GM18502 (cell line): ENCODE data around the gene NELL2.
"Not testable (repeated sequence)": the region's sequence is repeated elsewhere in the genome, so short reads cannot be mapped to it uniquely, and the experiment has no call there.

Experiments
- ATAC-seq: cut with Tn5 transposase; IDR thresholded peaks from one replicate; pipeline ENCODE4 v1.9.1; 2021; ENCODE audit warnings: mild to moderate bottlenecking; ENCODE audit not compliant: unreplicated experiment, poor library complexity

NELL2 gene

DNA sequence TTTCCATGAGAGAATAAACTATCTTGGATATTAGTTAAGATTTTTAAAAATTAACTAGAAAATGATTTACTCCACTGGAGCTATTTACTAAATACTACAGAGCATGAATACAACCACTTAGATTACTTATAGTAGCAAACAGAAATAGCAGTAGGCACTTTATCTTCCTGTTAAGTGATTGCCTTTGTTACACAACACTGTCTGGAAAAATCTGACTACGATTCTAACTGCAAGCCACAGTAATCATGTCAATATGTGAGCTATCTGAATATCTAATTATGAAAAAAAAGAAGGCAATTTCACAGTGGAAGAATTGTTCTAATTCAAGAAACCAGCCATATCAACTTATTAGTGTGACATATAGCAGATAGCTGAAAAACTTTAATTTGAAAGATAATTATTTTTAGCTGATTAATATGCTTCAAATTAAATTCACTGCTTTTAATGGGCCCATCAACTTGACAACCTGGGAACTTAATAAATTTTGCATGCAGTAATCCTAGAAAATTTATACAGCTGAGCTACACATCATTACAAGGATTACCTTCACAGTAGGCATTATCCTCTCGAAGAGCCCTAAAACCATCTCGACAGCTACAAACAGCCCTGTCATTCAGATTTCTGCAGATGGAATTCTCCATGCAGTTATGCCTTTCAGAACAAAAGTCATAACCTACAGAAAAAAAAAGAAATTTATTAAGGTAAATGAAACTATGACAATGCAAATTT lies 172.8 kb downstream of the NELL2 start:
- ATAC-seq = no peak

DNA sequence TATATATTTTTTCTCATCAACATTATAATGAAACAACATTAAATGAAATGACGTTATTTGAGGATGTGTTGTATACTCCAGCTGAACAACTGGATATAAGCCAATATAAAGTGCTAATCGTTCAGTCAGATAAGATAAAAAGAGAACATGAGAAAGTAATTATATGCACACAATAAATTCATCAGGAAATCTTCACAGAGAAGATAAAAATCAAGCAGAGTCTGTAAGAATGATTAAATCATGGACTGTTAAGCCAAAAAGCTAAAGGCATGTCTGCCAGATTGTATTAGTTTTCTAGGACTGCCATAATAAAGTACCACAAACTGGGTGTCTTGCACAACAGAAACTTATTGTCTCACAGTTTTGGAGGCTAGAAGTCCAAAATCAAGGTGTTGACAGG lies 178.6 kb downstream of the NELL2 start:
- ATAC-seq = no peak

DNA sequence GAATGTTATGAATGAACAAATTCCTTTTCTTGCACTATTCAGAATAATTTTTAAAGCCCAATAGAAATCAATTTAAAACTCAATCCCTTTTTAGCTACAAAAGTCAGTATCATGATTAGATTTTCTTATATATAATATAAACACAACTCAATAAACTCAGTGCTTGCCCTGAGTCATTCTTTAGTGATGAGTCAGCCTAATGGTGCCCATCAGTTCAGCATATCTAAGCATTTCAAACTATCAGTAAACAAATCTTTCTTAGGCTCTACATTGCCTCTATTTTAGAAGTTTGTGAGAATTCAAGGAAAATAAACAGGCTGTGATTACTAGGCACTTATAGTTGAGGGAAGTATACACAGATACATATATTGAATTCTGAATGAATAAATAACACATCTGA lies 179.6 kb downstream of the NELL2 start:
- no peak for ATAC-seq

DNA sequence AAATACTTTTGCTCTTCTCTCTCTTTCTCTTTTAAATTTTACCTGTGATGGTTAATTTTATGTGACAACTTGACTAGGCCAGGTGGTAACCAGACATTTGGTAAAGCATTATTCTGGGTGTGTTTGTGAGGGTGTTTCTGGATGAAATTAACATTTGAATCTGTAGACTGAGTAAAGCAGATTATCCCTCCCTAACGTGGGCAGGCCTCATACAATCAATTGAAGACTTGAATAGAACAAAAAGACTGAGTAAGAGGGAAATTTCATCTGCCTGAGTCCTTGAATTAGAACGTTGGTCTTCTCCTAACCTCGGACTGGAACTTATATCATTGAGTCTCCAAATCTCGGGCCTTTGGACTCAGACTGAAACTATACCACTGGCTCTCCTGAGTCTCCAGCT lies 182.1 kb downstream of the NELL2 start:
- ATAC-seq = no peak

DNA sequence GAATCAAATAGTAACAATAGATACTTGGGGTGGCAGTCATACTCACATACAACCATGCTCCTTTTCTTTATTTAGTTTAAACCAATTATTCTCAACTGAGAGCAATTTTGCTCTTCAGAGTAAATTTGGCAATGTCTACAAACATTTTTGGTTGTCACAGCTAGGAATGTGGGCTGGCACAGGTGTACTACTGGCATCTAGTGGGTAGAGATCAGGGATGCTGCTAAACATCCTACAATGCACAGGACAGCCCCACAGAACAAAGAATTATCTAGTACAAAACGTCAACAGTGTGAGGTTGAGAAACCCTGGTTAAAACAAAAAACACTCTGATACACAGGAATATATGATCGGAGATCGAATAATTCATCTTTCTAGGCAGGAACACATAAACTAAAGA lies 186.5 kb downstream of the NELL2 start:
- ATAC-seq = no peak

DNA sequence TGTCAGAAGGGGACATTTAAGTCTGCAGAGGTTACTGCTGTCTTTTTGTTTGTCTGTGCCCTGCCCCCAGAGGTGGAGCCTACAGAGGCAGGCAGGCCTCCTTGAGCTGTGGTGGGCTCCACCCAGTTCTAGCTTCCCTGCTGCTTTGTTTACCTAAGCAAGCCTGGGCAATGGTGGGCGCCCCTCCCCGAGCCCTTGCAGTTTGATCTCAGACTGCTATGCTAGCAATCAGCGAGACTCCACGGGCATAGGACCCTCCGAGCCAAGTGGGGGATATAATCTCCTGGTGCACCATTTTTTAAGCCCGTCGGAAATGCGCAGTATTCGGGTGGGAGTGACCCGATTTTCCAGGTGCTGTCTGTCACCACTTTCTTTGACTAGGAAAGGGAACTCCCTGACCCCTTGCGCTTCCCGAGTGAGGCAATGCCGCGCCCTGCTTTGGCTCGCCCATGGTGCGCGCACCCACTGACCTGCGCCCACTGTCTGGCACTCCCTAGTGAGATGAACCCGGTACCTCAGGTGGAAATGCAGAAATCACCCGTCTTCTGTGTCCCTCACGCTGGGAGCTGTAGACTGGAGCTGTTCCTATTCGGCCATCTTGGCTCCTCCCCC lies 189.2 kb downstream of the NELL2 start:
- not testable (repeated sequence) for ATAC-seq

DNA sequence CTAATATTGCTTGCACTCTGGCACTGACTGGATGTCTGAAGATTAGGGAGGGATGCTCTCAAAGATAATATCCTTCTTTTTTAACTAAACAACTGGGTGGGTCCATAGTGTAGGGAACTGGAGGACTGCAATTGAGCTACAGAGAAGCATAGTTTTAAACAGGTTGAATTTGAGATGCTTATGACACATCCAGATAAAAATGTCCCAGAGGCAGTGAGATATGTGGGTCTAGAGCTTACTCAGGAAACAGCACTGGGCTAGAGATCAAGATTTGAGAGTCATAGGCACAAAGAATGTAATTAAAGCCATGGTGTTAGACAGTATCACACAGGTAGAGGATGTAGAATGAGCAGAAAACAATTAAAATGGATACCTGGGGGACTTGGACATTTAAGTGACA lies 198.4 kb downstream of the NELL2 start:
- no peak for ATAC-seq

DNA sequence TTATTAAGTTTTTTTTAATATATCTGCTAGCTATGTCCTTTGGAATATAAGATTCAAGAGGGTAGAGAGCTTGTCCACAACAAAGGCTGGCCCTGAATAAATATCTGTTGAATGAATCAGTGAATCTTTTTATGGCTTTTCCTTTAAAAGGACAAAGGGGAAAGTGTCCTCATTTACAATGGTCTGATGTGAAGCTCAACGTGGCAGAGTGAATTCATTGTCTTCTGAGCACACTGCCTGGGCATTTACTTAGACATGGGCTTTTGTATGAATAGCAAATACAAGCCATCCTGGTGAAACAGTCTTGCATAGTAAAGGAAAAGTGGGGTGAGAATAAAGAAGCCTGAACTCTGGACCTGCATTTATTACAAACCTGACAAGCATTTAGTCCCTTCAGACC lies 201.2 kb downstream of the NELL2 start:
- ATAC-seq = no peak

DNA sequence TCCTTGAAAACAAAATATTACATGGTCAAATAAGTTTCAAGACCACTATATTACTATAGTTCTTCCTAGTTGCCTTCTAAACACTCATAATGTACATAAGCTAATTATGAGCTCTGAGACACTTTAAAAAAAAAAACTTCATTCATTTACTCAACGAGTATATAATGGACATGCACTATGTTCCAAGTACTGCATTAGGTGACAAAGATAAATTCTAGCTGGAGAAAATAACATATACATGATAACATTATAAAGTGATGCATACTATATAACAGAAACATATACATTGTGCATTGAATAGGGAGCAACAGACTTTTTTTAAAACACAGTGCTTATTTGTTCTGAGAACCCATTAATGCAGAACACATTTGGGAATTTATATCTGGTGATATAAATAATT lies 202.3 kb downstream of the NELL2 start:
- no peak for ATAC-seq

DNA sequence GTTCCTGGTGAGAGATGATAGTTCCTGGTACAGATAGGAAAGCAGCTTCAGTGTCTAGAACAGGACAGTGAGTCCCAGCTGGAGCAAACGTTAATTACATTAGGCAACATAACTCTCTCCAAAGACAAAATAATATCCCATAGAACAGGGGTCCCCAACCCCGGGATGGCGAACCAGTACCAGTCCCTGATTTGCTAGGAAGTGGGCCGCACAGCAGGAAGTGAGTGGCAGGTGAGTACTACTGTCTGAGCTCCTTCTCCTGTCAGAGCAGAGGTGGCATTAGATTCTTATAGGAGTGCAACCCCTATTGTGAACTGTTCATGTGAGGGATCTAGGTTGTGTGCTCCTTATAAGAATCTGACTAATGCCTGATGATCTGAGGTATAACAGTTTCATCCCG lies 204.1 kb downstream of the NELL2 start:
- no peak for ATAC-seq

DNA sequence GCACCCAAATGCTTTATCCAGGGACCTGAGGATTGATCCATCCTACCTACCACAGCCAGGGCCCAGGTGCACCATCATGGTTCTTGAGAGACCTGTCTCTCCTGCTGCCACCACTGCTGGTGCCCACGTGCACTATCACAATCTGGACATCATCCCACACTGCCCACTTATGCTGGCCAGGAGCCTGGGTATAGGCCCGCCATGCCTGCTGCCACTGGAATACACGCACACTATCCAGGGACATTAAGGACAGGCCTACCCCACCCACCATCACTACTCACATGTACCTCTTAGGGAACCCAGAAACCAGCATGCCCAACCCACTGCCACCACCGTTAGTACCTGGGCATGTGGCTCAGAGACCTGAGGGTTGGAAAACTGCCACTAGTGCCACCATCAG lies 207.7 kb downstream of the NELL2 start:
- no peak for ATAC-seq

DNA sequence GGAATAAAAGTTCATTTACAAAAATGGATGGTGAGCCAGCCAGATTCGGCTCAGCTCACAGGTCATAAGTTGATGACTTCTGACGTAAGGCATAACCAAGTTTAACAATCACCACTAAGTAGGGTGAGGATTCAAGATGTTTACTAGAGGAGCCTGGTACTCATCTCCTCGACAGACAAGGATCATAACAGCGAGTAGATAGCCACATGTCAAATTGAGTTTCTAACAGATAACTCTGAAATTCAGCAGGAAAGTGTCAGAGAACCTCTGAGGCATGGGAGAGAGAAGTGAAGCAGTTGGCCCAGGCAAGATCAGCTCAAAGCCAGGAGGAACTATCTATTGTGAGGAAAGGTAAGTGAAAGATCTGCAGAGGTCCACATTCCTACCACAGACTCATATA lies 208.7 kb downstream of the NELL2 start:
- ATAC-seq = no peak

DNA sequence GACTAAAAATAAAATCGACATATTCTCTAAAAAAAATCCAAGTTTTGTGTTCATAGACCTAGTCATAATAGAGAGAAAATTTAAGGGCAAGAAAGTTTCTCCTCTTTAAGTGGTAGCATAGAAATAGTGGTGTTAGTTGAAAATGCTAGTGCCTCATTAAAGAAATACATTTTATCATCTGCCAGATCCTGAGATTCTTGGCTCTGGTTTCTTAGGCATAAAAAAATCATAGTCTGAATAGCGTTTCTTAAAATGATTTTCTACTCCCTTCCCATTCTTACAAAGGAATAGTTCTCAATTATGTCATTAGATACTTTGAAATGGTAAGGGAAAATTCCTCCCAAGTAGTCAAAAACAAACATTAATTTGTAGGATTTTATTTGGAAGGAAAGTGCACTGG lies 212.8 kb downstream of the NELL2 start:
- ATAC-seq = no peak

DNA sequence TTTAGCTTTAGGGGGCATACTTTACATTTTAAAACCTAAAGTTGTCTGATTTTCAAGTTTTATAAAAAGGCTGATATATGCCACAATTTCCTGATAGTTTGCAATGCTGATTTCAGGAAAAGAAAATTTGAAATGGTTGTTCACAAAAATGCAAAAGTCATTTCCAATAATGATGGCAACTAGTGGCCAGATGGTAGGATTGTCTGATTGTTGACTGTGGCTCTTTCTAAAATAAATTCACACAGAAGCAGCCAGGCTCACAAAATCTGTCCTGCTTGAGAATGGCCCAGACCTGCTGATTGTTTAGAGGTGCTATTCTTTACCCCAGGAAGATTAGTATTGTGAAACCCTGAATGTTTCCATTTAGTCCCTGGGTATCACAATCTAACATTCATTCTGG lies 220.3 kb downstream of the NELL2 start:
- ATAC-seq = no peak

DNA sequence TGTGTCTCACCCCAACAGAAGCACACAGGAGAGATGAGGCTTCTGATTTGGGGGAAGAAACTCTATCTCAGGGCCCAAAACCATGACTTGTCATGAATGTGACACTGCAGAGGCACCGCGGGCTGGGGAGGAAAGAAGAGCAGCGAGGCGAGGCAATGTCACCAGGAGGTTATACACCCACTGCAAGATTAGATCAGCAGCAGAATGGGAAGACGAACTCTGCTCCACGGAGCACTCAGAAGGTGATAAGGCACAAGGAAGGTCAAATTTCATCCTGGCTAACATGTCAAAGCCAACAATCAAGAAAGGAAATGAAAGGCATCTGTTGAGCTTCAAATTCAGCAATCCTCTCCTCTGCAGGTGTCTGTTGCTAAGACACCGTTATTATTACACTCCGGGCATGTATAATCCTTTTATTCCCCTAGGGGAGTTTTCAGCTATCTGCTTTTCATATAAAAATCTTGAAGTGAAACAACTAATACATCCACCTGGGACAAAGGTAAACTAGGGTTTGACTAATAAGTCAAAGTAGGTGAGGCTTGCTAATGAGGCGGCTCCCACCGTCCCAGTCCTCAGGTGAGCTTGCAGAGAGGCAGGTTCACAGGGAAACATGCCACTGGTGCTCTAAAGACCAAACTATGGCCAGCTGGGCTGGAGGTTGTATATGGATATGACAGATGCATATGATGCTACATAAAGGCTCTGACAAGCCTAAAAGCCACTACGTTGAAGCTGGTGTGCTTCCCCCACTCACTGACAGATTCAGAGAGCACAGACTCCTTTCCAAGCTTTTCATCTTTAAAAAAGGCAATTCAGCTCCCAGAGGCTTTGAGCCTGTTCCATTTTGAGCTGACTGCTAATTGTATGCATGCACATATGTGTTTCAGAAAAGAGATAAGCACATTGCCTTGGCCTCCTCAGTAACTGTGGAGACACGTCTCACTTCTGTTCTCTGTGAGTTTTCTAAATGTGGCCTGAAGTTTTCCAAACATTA lies 221.2 kb downstream of the NELL2 start:
- ATAC-seq = no peak

DNA sequence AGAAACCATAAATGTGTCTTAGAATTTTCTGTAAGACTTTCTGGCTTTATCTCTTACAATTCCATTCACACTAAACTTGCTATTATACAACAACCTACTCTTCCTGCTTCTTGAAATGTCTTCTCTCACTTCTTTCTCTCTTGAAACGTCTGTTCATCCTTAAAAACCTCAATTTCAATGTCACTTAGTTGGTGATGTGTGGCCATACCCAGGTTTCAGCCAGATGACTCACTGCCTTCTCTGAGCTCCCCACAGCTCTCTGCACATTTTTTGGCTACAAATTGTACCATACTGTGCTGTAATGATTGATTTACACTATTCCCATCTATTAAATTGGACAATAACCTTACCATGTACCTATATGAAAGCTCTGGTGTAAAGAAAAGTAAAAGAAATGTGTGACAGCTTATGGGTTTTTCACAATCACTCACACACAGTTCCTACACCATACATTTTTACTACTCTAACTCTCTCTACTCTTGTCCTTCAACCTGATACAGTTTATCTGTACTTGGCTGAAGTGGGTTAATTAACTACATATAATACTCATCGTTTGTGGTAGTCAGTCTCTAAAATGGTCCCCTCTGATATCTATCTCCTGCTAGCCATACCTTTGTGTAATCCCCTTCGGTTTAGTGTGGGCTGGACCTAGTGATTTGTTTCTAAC lies 222.1 kb downstream of the NELL2 start:
- no peak for ATAC-seq

DNA sequence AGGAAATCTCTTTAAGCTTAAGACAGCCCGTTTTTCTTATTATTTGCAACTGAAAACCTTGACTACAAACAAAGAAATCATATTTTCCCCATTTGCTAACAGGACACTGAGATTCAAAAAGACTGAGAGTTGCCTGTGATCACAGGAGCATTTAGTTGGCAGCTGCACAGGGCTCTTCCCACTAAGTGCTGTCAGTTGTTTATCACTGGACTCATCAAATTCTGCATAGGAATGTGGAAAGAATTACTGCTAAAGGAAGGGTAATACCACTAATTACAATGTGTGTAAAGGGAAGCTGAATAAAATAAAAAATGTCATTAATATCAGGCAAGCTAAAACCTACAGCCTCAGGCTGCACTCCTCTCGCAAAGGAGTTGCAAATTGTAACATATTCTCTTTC lies 226.4 kb downstream of the NELL2 start:
- no peak for ATAC-seq

DNA sequence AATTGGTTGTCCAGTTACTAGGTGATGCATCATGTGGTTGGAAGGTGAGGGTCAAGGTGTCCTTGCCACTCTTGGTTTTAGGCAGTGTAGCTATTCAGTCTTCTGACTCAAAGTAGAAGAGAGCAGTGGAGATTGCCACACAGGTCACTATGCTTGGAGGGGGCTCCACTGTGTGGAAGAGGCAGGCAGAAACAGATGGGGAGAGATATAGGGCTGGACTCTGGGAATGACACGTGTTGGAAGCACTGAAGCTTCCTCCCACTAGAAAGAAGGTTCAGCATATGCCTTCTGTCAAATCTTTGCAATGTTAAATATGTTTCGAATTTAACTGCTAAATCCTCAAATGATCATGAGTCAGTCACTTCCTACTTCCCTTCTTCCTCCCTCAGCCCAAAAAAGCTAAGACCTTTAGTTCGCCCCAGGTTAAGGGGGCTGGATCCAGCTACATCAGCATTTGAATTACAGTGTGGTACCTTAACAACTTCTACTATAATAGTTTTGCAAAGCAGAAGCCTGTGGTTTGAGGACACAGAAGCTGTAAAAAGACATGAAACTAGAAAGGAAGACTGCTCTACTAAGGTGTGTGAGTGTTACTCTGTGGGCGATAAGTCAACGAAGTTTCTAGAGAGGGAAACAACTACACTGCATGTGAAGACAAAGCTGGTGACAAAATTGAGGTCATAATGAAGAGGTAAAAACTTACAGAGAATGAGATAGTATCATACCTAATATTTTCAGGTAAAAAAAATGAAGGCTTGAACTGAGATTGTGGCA lies 228.0 kb downstream of the NELL2 start:
- ATAC-seq = no peak

DNA sequence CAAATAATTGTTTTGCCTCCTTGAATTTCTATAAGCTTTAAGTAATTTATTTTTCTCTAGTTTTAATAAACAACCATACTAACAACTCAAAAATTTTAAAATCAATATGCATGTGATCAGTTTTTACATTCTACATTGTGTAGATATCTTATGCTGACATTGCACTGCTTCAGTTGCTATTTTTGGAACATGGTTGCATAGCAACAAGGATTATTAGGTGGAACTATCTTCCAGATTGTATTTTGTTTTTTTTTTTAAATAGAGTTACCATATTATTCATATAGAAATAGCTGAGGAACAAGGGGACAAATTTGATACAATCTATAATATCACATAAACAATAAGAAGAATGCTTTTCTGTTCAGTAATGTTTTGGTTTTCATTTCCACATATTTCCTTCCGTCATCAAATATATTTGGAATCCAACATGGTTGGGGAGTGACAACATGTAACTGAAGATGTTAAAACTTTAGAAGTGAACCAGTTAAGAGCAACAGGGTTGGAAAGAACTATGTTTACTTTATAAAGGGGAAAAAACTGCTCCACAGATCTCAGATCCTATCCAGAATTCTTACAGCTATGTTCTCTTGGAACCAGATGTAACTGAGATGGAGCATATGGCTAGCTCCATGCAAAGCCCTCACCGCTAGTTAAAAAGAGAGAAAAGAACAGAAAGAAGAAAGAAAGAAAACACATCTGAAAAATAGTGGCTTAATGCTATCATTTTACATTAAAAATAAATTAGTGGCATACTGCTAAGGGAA lies 235.5 kb downstream of the NELL2 start:
- no peak for ATAC-seq
